Calu3 (cell line): Measurements from ENCODE around the gene INPP5F. TPM values are rescaled to one million over a fixed set of nuclear protein-coding genes. Genes with fewer than 3 reads are reported as not detected.

ENCODE experiments used
- BruUV-seq: library from RNA; stranded (reverse); fragments of 400-500 nt; replicated peaks from 2 replicates; lab custom pipeline; 2021; lab: Mats Ljungman, UMichigan
- CTCF ChIA-PET: fragments of 300-600 bp; sonication (Branson Sonifier 250); formaldehyde crosslinking; loops from one replicate; lab custom pipeline; 2022; ENCODE audit warnings: antibody characterized with exemption; lab: Charles Lee
- DNase-seq: peaks from one replicate; pipeline ENCODE4 v3.0.0; 2022
- H3K27ac Mint-ChIP-seq: one replicate; pipeline ENCODE4 v1.8.0; 2022; ENCODE audit warnings: mixed read lengths; ENCODE audit not compliant: unreplicated experiment
- H3K27me3 Mint-ChIP-seq: one replicate; pipeline ENCODE4 v1.8.0; 2022; ENCODE audit warnings: mixed read lengths; ENCODE audit not compliant: unreplicated experiment
- H3K36me3 Mint-ChIP-seq: one replicate; pipeline ENCODE4 v1.8.0; 2022; ENCODE audit warnings: mild to moderate bottlenecking, moderate library complexity, mixed read lengths; ENCODE audit not compliant: insufficient read depth, unreplicated experiment
- H3K4me1 Mint-ChIP-seq: one replicate; pipeline ENCODE4 v1.8.0; 2022; ENCODE audit warnings: mild to moderate bottlenecking, low read depth, mixed read lengths; ENCODE audit not compliant: unreplicated experiment
- H3K4me3 Mint-ChIP-seq: one replicate; pipeline ENCODE4 v1.8.0; 2022; ENCODE audit warnings: mild to moderate bottlenecking, low read depth, moderate library complexity, mixed read lengths; ENCODE audit not compliant: unreplicated experiment
- H3K9me3 Mint-ChIP-seq: one replicate; pipeline ENCODE4 v1.8.0; 2022; ENCODE audit warnings: low read depth, mixed read lengths; ENCODE audit not compliant: unreplicated experiment
- intact Hi-C: fragments of 100-400 bp; cut with micrococcal nuclease; formaldehyde crosslinking; loops from one replicate; pipeline ENCODE4 v1.10.0; 2022; ENCODE audit not compliant: unreplicated experiment
- total RNA-seq: library from RNA; stranded (reverse); gene quantifications from 2 replicates; pipeline ENCODE4 v1.2.3, GENCODE V29; 2022
- TF ChIP-seq, protein P1 (sequence below): fragments of 200-600 bp; IDR thresholded peaks from one replicate; pipeline ENCODE4 v1.8.0; 2022; ENCODE audit warnings: antibody characterized with exemption; ENCODE audit not compliant: unreplicated experiment

The INPP5F gene
- total RNA-seq, 1 experiment from 2014 or later = 6.9 TPM

DNA sequence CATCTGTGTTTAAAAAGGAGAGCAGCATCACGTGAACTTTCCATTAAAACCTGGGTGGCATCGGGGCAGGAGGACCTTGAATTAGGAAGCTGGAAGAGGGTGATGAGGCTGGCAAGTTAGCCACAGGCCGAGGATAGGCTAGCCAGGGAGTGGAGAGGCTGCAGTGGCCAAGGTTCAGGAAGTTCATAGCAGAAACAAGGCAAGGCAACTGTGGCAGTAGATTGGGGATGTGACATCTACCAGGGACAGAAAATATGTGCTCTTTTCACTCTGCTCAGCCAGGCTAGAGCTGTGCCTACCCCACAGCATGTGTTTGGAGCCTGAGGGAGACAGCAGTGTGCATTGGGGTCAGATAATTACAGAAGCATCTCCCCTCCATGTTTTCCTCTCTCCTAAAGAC is 2.2 kb upstream of the INPP5F start:
- intact Hi-C loops = no loop called here
- BruUV-seq = no TSS peak
- Mint-ChIP-seq H3K4me1 (peaks cover 26% of the 10 kb centered on the region), H3K9me3 (no peaks in the 10 kb centered on the region), H3K36me3 (peaks cover 16% of the 10 kb centered on the region), H3K27ac (no peak overlapping the region), H3K4me3 (no peak overlapping the region), H3K27me3 (no peaks in the 10 kb centered on the region)
- CTCF ChIA-PET = no interaction called here
- TF ChIP-seq, protein P1, sequence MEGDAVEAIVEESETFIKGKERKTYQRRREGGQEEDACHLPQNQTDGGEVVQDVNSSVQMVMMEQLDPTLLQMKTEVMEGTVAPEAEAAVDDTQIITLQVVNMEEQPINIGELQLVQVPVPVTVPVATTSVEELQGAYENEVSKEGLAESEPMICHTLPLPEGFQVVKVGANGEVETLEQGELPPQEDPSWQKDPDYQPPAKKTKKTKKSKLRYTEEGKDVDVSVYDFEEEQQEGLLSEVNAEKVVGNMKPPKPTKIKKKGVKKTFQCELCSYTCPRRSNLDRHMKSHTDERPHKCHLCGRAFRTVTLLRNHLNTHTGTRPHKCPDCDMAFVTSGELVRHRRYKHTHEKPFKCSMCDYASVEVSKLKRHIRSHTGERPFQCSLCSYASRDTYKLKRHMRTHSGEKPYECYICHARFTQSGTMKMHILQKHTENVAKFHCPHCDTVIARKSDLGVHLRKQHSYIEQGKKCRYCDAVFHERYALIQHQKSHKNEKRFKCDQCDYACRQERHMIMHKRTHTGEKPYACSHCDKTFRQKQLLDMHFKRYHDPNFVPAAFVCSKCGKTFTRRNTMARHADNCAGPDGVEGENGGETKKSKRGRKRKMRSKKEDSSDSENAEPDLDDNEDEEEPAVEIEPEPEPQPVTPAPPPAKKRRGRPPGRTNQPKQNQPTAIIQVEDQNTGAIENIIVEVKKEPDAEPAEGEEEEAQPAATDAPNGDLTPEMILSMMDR = no peak
- no peak for DNase-seq

DNA sequence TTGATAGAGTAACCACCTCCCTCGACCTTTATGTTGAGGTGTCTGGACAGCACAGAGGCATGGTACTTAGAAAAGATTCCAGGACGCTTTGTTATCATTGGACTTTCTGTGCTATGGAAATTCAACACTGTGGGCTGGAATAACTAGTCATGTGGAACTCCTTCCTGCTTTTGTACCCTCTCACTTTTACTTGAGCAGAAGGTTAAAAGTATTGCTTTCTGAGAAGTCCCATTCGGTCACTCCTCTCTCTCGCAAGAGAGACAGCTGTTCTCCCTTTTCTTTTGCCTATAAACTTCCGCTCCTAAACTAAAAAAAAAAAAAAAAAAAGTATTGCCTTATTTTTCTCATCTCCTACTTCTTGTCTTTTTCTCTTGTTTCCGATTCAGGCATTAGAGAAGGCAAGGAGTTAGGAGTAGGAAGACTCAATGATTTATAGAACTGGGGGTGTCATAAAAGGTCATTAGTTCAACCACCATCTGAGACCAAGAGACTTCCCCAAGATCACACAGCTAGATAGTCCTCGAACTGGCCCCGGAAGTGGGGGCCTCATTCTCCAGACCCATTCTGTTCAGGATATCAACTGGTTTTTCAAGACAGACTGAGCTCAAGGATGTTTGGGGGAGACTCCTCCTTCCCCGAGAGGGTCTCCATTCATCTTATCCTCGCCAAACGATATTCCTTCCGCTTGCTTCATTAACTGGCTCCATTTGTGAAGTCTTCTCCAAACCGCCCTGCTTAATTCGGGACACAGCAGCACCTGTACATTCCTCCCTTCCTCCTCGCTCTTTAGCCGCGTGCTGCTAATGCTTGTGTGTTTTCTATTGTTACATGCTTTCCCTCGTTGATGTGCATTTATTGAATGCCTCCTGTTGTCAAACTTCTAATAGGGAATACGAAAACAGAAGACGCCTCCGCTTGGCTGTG is 995 bp upstream of the INPP5F start:
- Mint-ChIP-seq H3K9me3 (no peaks in the 10 kb centered on the region), H3K36me3 (peaks cover 16% of the 10 kb centered on the region)
- TSS peak; percentile 82 for BruUV-seq

DNA sequence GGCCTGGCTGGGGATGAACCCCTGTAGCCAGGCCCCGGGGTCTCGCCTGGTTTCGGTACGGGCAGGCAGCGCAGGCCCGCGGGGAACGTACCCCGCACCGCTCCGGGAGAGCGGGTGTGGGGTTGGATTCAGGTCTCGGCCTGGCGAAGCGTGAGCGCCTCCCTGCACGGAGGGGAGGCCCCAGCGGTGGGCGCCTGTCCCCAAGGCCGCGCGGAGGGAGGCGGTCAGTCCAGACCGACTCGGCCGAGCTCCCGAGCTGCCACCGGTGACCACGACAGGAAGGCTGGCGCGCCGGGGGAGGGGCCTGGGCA is 378 bp upstream of the INPP5F start:
- peaks cover 16% of the 10 kb centered on the region for H3K36me3 Mint-ChIP-seq
- peaks cover 26% of the 10 kb centered on the region for H3K4me1 Mint-ChIP-seq
- no TSS peak for BruUV-seq
- intact Hi-C loops = loop anchor here (5.0 kb wide), 1 partner anchor 118 kb away; no protein-coding TSS in a partner anchor
- H3K9me3 Mint-ChIP-seq = no peaks in the 10 kb centered on the region
- DNase-seq = no peak
- TF ChIP-seq, protein P1 = no peak
- H3K4me3 Mint-ChIP-seq = peak overlapping the region; percentile 72
- peak overlapping the region; percentile 61 for H3K27ac Mint-ChIP-seq
- CTCF ChIA-PET = interaction anchor here (0.6 to 1.9 kb wide), 7 partner anchors 39 to 203 kb away, joined by 3 to 12 read pairs (median 4); partner anchors contain the start of gene TIAL1
- no peaks in the 10 kb centered on the region for H3K27me3 Mint-ChIP-seq

More for the DNA sequence above, 995 bp upstream of the INPP5F start:
- intact Hi-C loops = loop anchor here (5.0 kb wide), 1 partner anchor 118 kb away; no protein-coding TSS in a partner anchor
- peak overlapping the region; percentile 61 for H3K27ac Mint-ChIP-seq
- CTCF ChIA-PET = interaction anchor here (0.6 to 1.9 kb wide), 6 partner anchors 38 to 203 kb away, joined by 3 to 12 read pairs (median 4); partner anchors contain the start of gene TIAL1
- no peak for DNase-seq
- H3K4me1 Mint-ChIP-seq = peaks cover 26% of the 10 kb centered on the region
- TF ChIP-seq, protein P1 = no peak
- no peaks in the 10 kb centered on the region for H3K27me3 Mint-ChIP-seq
- peak overlapping the region; percentile 72 for H3K4me3 Mint-ChIP-seq

DNA sequence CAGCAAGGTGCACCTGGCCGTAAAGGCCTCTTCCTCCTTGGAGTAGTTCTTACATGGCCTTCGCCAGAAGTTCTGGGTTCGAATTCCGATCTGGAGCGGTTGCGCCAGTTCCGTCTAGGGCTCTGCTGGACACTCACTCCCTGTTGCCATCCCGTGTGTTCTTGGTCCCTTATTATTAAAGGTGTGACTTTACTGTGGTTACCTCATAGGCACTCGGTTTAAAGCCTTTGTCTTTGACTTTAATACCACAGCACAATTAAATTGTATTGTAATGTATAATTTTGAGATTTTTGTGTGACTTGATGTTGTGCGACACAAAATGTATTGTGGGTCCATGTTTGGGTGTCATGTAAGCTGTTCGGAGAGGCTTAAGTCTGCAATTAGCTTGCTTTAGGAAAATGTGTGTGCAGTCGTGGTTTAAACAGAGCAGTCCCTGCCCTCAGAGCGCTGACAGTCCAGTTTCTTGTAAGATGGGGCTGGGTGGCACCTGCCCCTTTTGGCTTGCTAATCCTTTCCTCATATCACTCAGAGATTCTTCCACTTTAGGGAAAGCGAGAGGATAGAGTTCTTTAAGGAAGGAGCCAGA is 919 bp downstream of the INPP5F start:
- no TSS peak for BruUV-seq
- TF ChIP-seq, protein P1 = no peak
- no peaks in the 10 kb centered on the region for H3K27me3 Mint-ChIP-seq
- no peaks in the 10 kb centered on the region for H3K9me3 Mint-ChIP-seq
- peak overlapping the region; percentile 72 for H3K4me3 Mint-ChIP-seq
- peaks cover 16% of the 10 kb centered on the region for H3K36me3 Mint-ChIP-seq
- intact Hi-C loops = loop anchor here (5.0 kb wide), 1 partner anchor 119 kb away; no protein-coding TSS in a partner anchor
- H3K27ac Mint-ChIP-seq = no peak overlapping the region
- peaks cover 26% of the 10 kb centered on the region for H3K4me1 Mint-ChIP-seq
- CTCF ChIA-PET = interaction anchor here (1.5 kb wide), 1 partner anchor 11 kb away, joined by 3 read pairs; no protein-coding TSS in a partner anchor
- no peak for DNase-seq
